Retinal pigment epithelial cell (primary cell): Measurements from ENCODE around the gene GPX3.

Experiments used
- DNase-seq: peaks from one replicate; pipeline ENCODE4 v3.0.0-alpha.2; 2010; ENCODE audit warnings: low read depth
- H3K4me3 ChIP-seq: 2 replicates; pipeline ENCODE4 v1.5.1; 2011; ENCODE audit warnings: mild to moderate bottlenecking, low read length, control low read depth, moderate library complexity
- CTCF ChIP-seq: conservative IDR thresholded peaks from 2 replicates; pipeline ENCODE4 v1.5.1; 2011; ENCODE audit warnings: low read depth, low read length, control low read depth, inconsistent platforms

GPX3 gene

GRCh38 chr5:151026679-151027078 lies 6.3 kb downstream of the GPX3 start:
- H3K4me3 ChIP-seq: no peak overlapping the region
- TF ChIP-seq CTCF: no peak
- no peak for DNase-seq

- no peak for DNase-seq
- no peak for TF ChIP-seq CTCF
- H3K4me3 ChIP-seq: no peak overlapping the region
These were observed 7.6 kb downstream of the GPX3 start for GRCh38 chr5:151027961-151028479.

- TF ChIP-seq CTCF: no peak
- no peak for DNase-seq
- no peak overlapping the region for H3K4me3 ChIP-seq
These were observed 8.3 kb downstream of the GPX3 start for GRCh38 chr5:151028717-151029116.

GRCh38 chr5:151029179-151030055 lies 9.0 kb downstream of the GPX3 start:
- no peak for DNase-seq
- no peak overlapping the region for H3K4me3 ChIP-seq
- TF ChIP-seq CTCF: no peak

- TF ChIP-seq CTCF: no peak
- no peak for DNase-seq
- H3K4me3 ChIP-seq: no peak overlapping the region
These were observed 9.6 kb downstream of the GPX3 start for GRCh38 chr5:151030056-151030336.

GRCh38 chr5:151030379-151030778 lies 10.0 kb downstream of the GPX3 start:
- no peak for DNase-seq
- H3K4me3 ChIP-seq: no peak overlapping the region
- no peak for TF ChIP-seq CTCF

- TF ChIP-seq CTCF: no peak
- H3K4me3 ChIP-seq: no peak overlapping the region
- no peak for DNase-seq
These were observed 11.2 kb downstream of the GPX3 start for GRCh38 chr5:151031554-151031953.
